ENCODE data around the gene GABRB1.

The GABRB1 gene

GRCh38 chr4:47239649-47240048, 208.3 kb downstream of the GABRB1 start:
- Histone ChIP-seq H3K36me3 (ENCODE audit: insufficient read depth, low read length) (no peaks in the 10 kb centered on the region), H4K20me1 (ENCODE audit: insufficient read depth, low read length, poor library complexity, severe bottlenecking) (no peaks in the 10 kb centered on the region), H3F3A (ENCODE audit: low read depth) (no peaks in the 10 kb centered on the region), H3K79me2 (ENCODE audit: insufficient read depth, low read length) (no peaks in the 10 kb centered on the region), H2AFZ (ENCODE audit: low read length) (no peak overlapping the region), H3K9ac (ENCODE audit: low read depth, low read length, poor library complexity, severe bottlenecking) (no peak overlapping the region), H3K4me1 (ENCODE audit: insufficient read depth, low read length, poor library complexity, severe bottlenecking) (no peaks in the 10 kb centered on the region), H3K9me2 (replicated peaks; ENCODE audit: low read depth, low read length) (no peaks in the 10 kb centered on the region), H3K4me2 (ENCODE audit: low read depth, low read length, poor library complexity, severe bottlenecking) (no peak overlapping the region), H3K27me3 (ENCODE audit: insufficient read depth, low read length, poor library complexity, severe bottlenecking) (no peaks in the 10 kb centered on the region), H3K9me3 (ENCODE audit: insufficient read depth, low read depth, low read length) (no peaks in the 10 kb centered on the region), H3K4me3 (ENCODE audit: low read length, poor library complexity, severe bottlenecking) (no peak overlapping the region)
- no peak for TF ChIP-seq EZH2phosphoT487 (IDR thresholded peaks at IDR 0.05; ENCODE audit: borderline replicate concordance)
- TF ChIP-seq CTCF (conservative IDR thresholded peaks at IDR 0.05; ENCODE audit: low read length), result no peak

- Histone ChIP-seq H4K20me1 (ENCODE audit: insufficient read depth, low read length, poor library complexity, severe bottlenecking) (no peaks in the 10 kb centered on the region), H3K4me1 (ENCODE audit: insufficient read depth, low read length, poor library complexity, severe bottlenecking) (no peaks in the 10 kb centered on the region), H3K4me2 (ENCODE audit: low read depth, low read length, poor library complexity, severe bottlenecking) (no peak overlapping the region)
Measured at GRCh38 chr4:47251348-47252135, 220.2 kb downstream of the GABRB1 start.

GRCh38 chr4:47263721-47264120, 232.4 kb downstream of the GABRB1 start:
- H3K36me3 ChIP-seq (ENCODE audit: insufficient read depth, low read length), result no peaks in the 10 kb centered on the region
- H3K4me3 ChIP-seq (ENCODE audit: low read length, poor library complexity, severe bottlenecking), result no peak overlapping the region
- no peaks in the 10 kb centered on the region for H3K9me3 ChIP-seq (ENCODE audit: insufficient read depth, low read depth, low read length)
- no peaks in the 10 kb centered on the region for H3F3A ChIP-seq (ENCODE audit: low read depth)
- no peak overlapping the region for H3K4me2 ChIP-seq (ENCODE audit: low read depth, low read length, poor library complexity, severe bottlenecking)
- H2AFZ ChIP-seq (ENCODE audit: low read length), result no peak overlapping the region
- H3K4me1 ChIP-seq (ENCODE audit: insufficient read depth, low read length, poor library complexity, severe bottlenecking), result no peaks in the 10 kb centered on the region
- no peaks in the 10 kb centered on the region for H3K79me2 ChIP-seq (ENCODE audit: insufficient read depth, low read length)
- TF ChIP-seq CTCF (conservative IDR thresholded peaks at IDR 0.05; ENCODE audit: low read length) (no peak), EZH2phosphoT487 (IDR thresholded peaks at IDR 0.05; ENCODE audit: borderline replicate concordance) (no peak)
- no peaks in the 10 kb centered on the region for H3K27me3 ChIP-seq (ENCODE audit: insufficient read depth, low read length, poor library complexity, severe bottlenecking)
- no peaks in the 10 kb centered on the region for H3K9me2 ChIP-seq (replicated peaks; ENCODE audit: low read depth, low read length)
- no peaks in the 10 kb centered on the region for H4K20me1 ChIP-seq (ENCODE audit: insufficient read depth, low read length, poor library complexity, severe bottlenecking)
- H3K9ac ChIP-seq (ENCODE audit: low read depth, low read length, poor library complexity, severe bottlenecking), result no peak overlapping the region

More at GRCh38 chr4:47251348-47252135, 220.2 kb downstream of the GABRB1 start:
- Histone ChIP-seq H3K36me3 (ENCODE audit: insufficient read depth, low read length) (no peaks in the 10 kb centered on the region), H3K27me3 (ENCODE audit: insufficient read depth, low read length, poor library complexity, severe bottlenecking) (no peaks in the 10 kb centered on the region), H3K9me2 (replicated peaks; ENCODE audit: low read depth, low read length) (no peaks in the 10 kb centered on the region), H2AFZ (ENCODE audit: low read length) (no peak overlapping the region), H3K9me3 (ENCODE audit: insufficient read depth, low read depth, low read length) (no peaks in the 10 kb centered on the region), H3K79me2 (ENCODE audit: insufficient read depth, low read length) (no peaks in the 10 kb centered on the region), H3K4me3 (ENCODE audit: low read length, poor library complexity, severe bottlenecking) (no peak overlapping the region), H3F3A (ENCODE audit: low read depth) (no peaks in the 10 kb centered on the region), H3K9ac (ENCODE audit: low read depth, low read length, poor library complexity, severe bottlenecking) (no peak overlapping the region)
- TF ChIP-seq EZH2phosphoT487 (IDR thresholded peaks at IDR 0.05; ENCODE audit: borderline replicate concordance), result no peak

All from Loucy (cell line).